ENCODE measurements around the gene MGAT5B. TPM values are rescaled to one million over a fixed set of nuclear protein-coding genes. Genes with fewer than 3 reads are reported as not detected.

Gene MGAT5B
- total RNA-seq, 1 experiment from 2014 or later, result 4.9 TPM

GRCh38 chr17:76880971-76881370 lies 12.8 kb downstream of the MGAT5B start:
- ChIA-PET CTCF (interaction anchor here (0.5 kb wide), 1 partner anchor 181 kb away, joined by 3 read pairs; no protein-coding TSS in a partner anchor), POLR2A (ENCODE audit: unreplicated experiment) (no interaction called here)
- Histone ChIP-seq H3K27ac (ENCODE audit: low read length) (no peak overlapping the region), H3K9me2 (replicated peaks; ENCODE audit: low read length) (no peaks in the 10 kb centered on the region), H3K79me2 (ENCODE audit: low read length) (no peaks in the 10 kb centered on the region), H3K36me3 (ENCODE audit: low read depth, low read length) (no peaks in the 10 kb centered on the region), H3K9me3 (ENCODE audit: low read length) (no peaks in the 10 kb centered on the region), H3K9ac (ENCODE audit: low read length) (no peak overlapping the region), H4K20me1 (ENCODE audit: low read length) (no peaks in the 10 kb centered on the region), H3F3A (ENCODE audit: low read length, unreplicated experiment) (no peaks in the 10 kb centered on the region), H3K4me2 (ENCODE audit: low read length) (no peak overlapping the region), H3K27me3 (ENCODE audit: low read length) (no peaks in the 10 kb centered on the region), H2AFZ (ENCODE audit: low read length) (no peak overlapping the region), H3K4me3 (ENCODE audit: low read length) (no peak overlapping the region), H3K4me1 (ENCODE audit: insufficient read depth, low read length) (no peaks in the 10 kb centered on the region)
- DNase-seq (no peak), ATAC-seq (no peak)
- no TSS peak for BruUV-seq (replicated peaks)
- TF ChIP-seq, protein P1, sequence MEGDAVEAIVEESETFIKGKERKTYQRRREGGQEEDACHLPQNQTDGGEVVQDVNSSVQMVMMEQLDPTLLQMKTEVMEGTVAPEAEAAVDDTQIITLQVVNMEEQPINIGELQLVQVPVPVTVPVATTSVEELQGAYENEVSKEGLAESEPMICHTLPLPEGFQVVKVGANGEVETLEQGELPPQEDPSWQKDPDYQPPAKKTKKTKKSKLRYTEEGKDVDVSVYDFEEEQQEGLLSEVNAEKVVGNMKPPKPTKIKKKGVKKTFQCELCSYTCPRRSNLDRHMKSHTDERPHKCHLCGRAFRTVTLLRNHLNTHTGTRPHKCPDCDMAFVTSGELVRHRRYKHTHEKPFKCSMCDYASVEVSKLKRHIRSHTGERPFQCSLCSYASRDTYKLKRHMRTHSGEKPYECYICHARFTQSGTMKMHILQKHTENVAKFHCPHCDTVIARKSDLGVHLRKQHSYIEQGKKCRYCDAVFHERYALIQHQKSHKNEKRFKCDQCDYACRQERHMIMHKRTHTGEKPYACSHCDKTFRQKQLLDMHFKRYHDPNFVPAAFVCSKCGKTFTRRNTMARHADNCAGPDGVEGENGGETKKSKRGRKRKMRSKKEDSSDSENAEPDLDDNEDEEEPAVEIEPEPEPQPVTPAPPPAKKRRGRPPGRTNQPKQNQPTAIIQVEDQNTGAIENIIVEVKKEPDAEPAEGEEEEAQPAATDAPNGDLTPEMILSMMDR (conservative IDR thresholded peaks at IDR 0.05; ENCODE audit: low read depth, low read length), result no peak
- TF ChIP-seq EZH2 (IDR thresholded peaks at IDR 0.05; ENCODE audit: low read length, unreplicated experiment) (no peak), EZH2phosphoT487 (IDR thresholded peaks at IDR 0.05; ENCODE audit: borderline replicate concordance, low read length) (no peak)
- intact Hi-C loops (cut with micrococcal nuclease), result no loop called here

GRCh38 chr17:76881408-76881807 lies 13.2 kb downstream of the MGAT5B start:
- no TSS peak for BruUV-seq (replicated peaks)
- ChIA-PET POLR2A (ENCODE audit: unreplicated experiment) (interaction anchor here (0.6 kb wide), 1 partner anchor 41 kb away, joined by 3 read pairs; no protein-coding TSS in a partner anchor), CTCF (interaction anchor here (0.5 kb wide), 1 partner anchor 180 kb away, joined by 3 read pairs; no protein-coding TSS in a partner anchor)
- Histone ChIP-seq H3K27me3 (ENCODE audit: low read length) (no peaks in the 10 kb centered on the region), H3K9ac (ENCODE audit: low read length) (no peak overlapping the region), H3K4me1 (ENCODE audit: insufficient read depth, low read length) (no peaks in the 10 kb centered on the region), H4K20me1 (ENCODE audit: low read length) (no peaks in the 10 kb centered on the region), H3K9me2 (replicated peaks; ENCODE audit: low read length) (no peaks in the 10 kb centered on the region), H3K4me3 (ENCODE audit: low read length) (no peak overlapping the region), H3K27ac (ENCODE audit: low read length) (no peak overlapping the region), H3K79me2 (ENCODE audit: low read length) (no peaks in the 10 kb centered on the region), H2AFZ (ENCODE audit: low read length) (no peak overlapping the region), H3K9me3 (ENCODE audit: low read length) (no peaks in the 10 kb centered on the region), H3F3A (ENCODE audit: low read length, unreplicated experiment) (no peaks in the 10 kb centered on the region), H3K36me3 (ENCODE audit: low read depth, low read length) (no peaks in the 10 kb centered on the region), H3K4me2 (ENCODE audit: low read length) (no peak overlapping the region)
- no peak for DNase-seq
- TF ChIP-seq, protein P1 (conservative IDR thresholded peaks at IDR 0.05; ENCODE audit: low read depth, low read length), result no peak
- no peak for TF ChIP-seq EZH2phosphoT487 (IDR thresholded peaks at IDR 0.05; ENCODE audit: borderline replicate concordance, low read length)
- no peak for TF ChIP-seq EZH2 (IDR thresholded peaks at IDR 0.05; ENCODE audit: low read length, unreplicated experiment)
- intact Hi-C loops (cut with micrococcal nuclease), result no loop called here
- no peak for ATAC-seq

DNA sequence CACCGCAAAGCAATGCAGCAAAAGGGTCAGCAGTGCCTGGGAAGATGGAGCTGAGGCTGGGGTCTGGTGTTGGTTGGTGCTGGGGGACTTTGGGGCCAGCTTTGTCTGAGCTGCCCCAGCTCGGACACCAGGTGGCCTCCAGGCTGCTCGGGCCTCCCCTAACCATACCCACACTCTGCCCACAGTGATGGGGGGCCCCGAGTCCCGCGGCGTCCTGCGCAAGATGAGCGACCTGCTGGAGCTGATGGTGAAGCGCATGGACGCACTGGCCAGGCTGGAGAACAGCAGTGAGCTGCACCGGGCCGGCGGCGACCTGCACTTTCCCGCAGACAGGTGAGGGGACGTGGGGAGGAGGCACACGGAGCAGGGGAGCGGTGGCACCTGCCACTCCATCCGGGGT lies 13.8 kb downstream of the MGAT5B start:
- intact Hi-C loops (cut with micrococcal nuclease), result no loop called here
- no peak for DNase-seq
- Histone ChIP-seq H4K20me1 (ENCODE audit: low read length) (no peaks in the 10 kb centered on the region), H3K4me3 (ENCODE audit: low read length) (no peak overlapping the region), H2AFZ (ENCODE audit: low read length) (no peak overlapping the region), H3K9me2 (replicated peaks; ENCODE audit: low read length) (no peaks in the 10 kb centered on the region), H3K36me3 (ENCODE audit: low read depth, low read length) (no peaks in the 10 kb centered on the region), H3K4me1 (ENCODE audit: insufficient read depth, low read length) (no peaks in the 10 kb centered on the region), H3K9ac (ENCODE audit: low read length) (no peak overlapping the region), H3K79me2 (ENCODE audit: low read length) (no peaks in the 10 kb centered on the region), H3F3A (ENCODE audit: low read length, unreplicated experiment) (no peaks in the 10 kb centered on the region), H3K4me2 (ENCODE audit: low read length) (no peak overlapping the region), H3K27ac (ENCODE audit: low read length) (no peak overlapping the region), H3K27me3 (ENCODE audit: low read length) (no peaks in the 10 kb centered on the region), H3K9me3 (ENCODE audit: low read length) (no peaks in the 10 kb centered on the region)
- CTCF ChIA-PET, result no interaction called here
- no TSS peak for BruUV-seq (replicated peaks)
- POLR2A ChIA-PET (ENCODE audit: unreplicated experiment), result interaction anchor here (0.6 kb wide), 1 partner anchor 40 kb away, joined by 3 read pairs; no protein-coding TSS in a partner anchor
- TF ChIP-seq, protein P1 (conservative IDR thresholded peaks at IDR 0.05; ENCODE audit: low read depth, low read length), result no peak
- no peak for TF ChIP-seq EZH2 (IDR thresholded peaks at IDR 0.05; ENCODE audit: low read length, unreplicated experiment)
- TF ChIP-seq EZH2phosphoT487 (IDR thresholded peaks at IDR 0.05; ENCODE audit: borderline replicate concordance, low read length), result no peak
- no peak for ATAC-seq
